ENCODE measurements around the gene POLR2L.

The POLR2L gene

GRCh38 chr11:842370-843002, at the start of gene POLR2L, which contains the start of gene TSPAN4:
TSS of gene POLR2L (minus strand) at chr11:842529. CDS start at chr11:842508, 21 bp downstream.
TSS of gene TSPAN4 (plus strand) at chr11:842852. CDS start at chr11:850305, 7,453 bp downstream.
- DNase-seq, result peak; percentile 71 to 95 (median 84)

- no peak for DNase-seq
Observed at GRCh38 chr11:890794-891540, 48.6 kb upstream of the POLR2L start.

- no peak for DNase-seq
Observed at GRCh38 chr11:889687-890475, 47.6 kb upstream of the POLR2L start.

- no peak for DNase-seq
Observed at GRCh38 chr11:889257-889656, 46.9 kb upstream of the POLR2L start.

GRCh38 chr11:888310-889212, 46.2 kb upstream of the POLR2L start:
- peak in 2 of 14 donors; percentile 41 to 98 for DNase-seq

GRCh38 chr11:887589-887988, 45.3 kb upstream of the POLR2L start:
- peak in 1 of 14 donors; percentile 66 for DNase-seq

- DNase-seq, result no peak
Observed at GRCh38 chr11:886568-886967, 44.2 kb upstream of the POLR2L start.

- DNase-seq, result no peak
Observed at GRCh38 chr11:884578-885070, 42.3 kb upstream of the POLR2L start.

- DNase-seq, result no peak
Observed at GRCh38 chr11:883527-883926, 41.2 kb upstream of the POLR2L start.

- DNase-seq, result no peak
Observed at GRCh38 chr11:882596-882995, 40.3 kb upstream of the POLR2L start.

- DNase-seq, result no peak
Observed at GRCh38 chr11:880447-880846, 38.1 kb upstream of the POLR2L start.

- no peak for DNase-seq
Observed at GRCh38 chr11:877565-877964, 35.2 kb upstream of the POLR2L start.

- peak in 8 of 14 donors; percentile 11 to 88 (median 31) for DNase-seq
Observed at GRCh38 chr11:876545-876944, 34.2 kb upstream of the POLR2L start.

- DNase-seq, result no peak
Observed at GRCh38 chr11:875769-876301, 33.5 kb upstream of the POLR2L start.

- no peak for DNase-seq
Observed at GRCh38 chr11:875203-875602, 32.9 kb upstream of the POLR2L start.

GRCh38 chr11:873706-874105, 31.4 kb upstream of the POLR2L start:
- DNase-seq, result no peak

GRCh38 chr11:872799-873198, 30.5 kb upstream of the POLR2L start:
- DNase-seq, result no peak

- DNase-seq, result no peak
Observed at GRCh38 chr11:871472-871871, 29.1 kb upstream of the POLR2L start.

GRCh38 chr11:870418-870817, 28.1 kb upstream of the POLR2L start:
- no peak for DNase-seq

- DNase-seq, result no peak
Observed at GRCh38 chr11:870127-870413, 27.7 kb upstream of the POLR2L start.

GRCh38 chr11:869399-870126, 27.2 kb upstream of the POLR2L start:
- no peak for DNase-seq
